K562 (cell line): ENCODE measurements around the gene USP5. TPM values are rescaled to one million over a fixed set of nuclear protein-coding genes. Genes with fewer than 3 reads are reported as not detected.

Experiments
- CCNT2 ChIP-seq: IDR thresholded peaks from 2 replicates; pipeline ENCODE4 v1.6.1; 2011; ENCODE audit warnings: borderline replicate concordance, low read depth, mild to moderate bottlenecking, moderate library complexity, mixed read lengths, low read length; ENCODE audit not compliant: insufficient read length; ENCODE audit errors: extremely low read depth
- EP400 ChIP-seq: fragments of 450-650 bp; IDR thresholded peaks from 2 replicates; pipeline ENCODE4 v1.6.1; 2017; ENCODE audit warnings: antibody characterized with exemption, mild to moderate bottlenecking, moderate library complexity
- ETV1 ChIP-seq: fragments of 450-650 bp; conservative IDR thresholded peaks from 2 replicates; pipeline ENCODE4 v1.6.1; 2016; ENCODE audit warnings: missing genetic modification characterization, control low read depth, low read depth, missing compliant biosample characterization
- KLF13 ChIP-seq: fragments of 450-650 bp; IDR thresholded peaks from 2 replicates; pipeline ENCODE4 v1.6.1; 2016; ENCODE audit warnings: missing genetic modification characterization, low read depth, mild to moderate bottlenecking, missing compliant biosample characterization, moderate library complexity, borderline replicate concordance
- POLR2B ChIP-seq: fragments of 450-650 bp; IDR thresholded peaks from 2 replicates; pipeline ENCODE4 v1.6.1; 2018; ENCODE audit warnings: low read depth; ENCODE audit not compliant: partially characterized antibody
- REST ChIP-seq, 2 experiments: fragments of 450-650 bp; formaldehyde crosslinking in 1 of 2; IDR thresholded peaks; 2 replicates each; pipeline versions ENCODE4 v1.4.0 to v1.6.1; 2014 to 2020; ENCODE audit warnings: mild to moderate bottlenecking in 2 of 2, borderline replicate concordance in 1 of 2, low read depth in 1 of 2
- SLC30A9 ChIP-seq: fragments of 250-450 bp; sonication (Bioruptor Pico); IDR thresholded peaks from 2 replicates; pipeline ENCODE4 v1.8.0; 2022; ENCODE audit warnings: mild to moderate bottlenecking, moderate library complexity
- SMAD1 ChIP-seq: fragments of 150-350 bp; IDR thresholded peaks from 2 replicates; pipeline ENCODE4 v1.6.1; 2014; ENCODE audit warnings: low read length, low read depth; ENCODE audit not compliant: partially characterized antibody
- TEAD1 ChIP-seq, 2 experiments: fragments of 450-650 bp in 1 of 2; sonication (generic) in 1 of 2; formaldehyde crosslinking; IDR thresholded peaks; 2 replicates each; pipeline versions ENCODE4 v1.4.0 to v1.8.0; 2020 to 2022; ENCODE audit warnings: mild to moderate bottlenecking in 2 of 2, missing genetic modification reagents in 1 of 2
- TRIM24 ChIP-seq, 2 experiments: fragments of 450-650 bp; IDR thresholded peaks; 2 replicates each; pipeline ENCODE4 v1.6.1; 2016
- U2AF1 ChIP-seq: fragments of 200-400 bp; formaldehyde crosslinking; optimal IDR thresholded peaks from 2 replicates; pipeline ENCODE3; 2017; ENCODE audit warnings: mild to moderate bottlenecking, low read depth, low read length, moderate library complexity
- ZKSCAN1 ChIP-seq: fragments of 150-350 bp; IDR thresholded peaks from 2 replicates; pipeline ENCODE4 v1.6.1; 2016; ENCODE audit warnings: low read depth, low read length
- ZNF124 ChIP-seq: sonication (generic); formaldehyde crosslinking; IDR thresholded peaks from 2 replicates; pipeline ENCODE4 v1.8.1; 2022; ENCODE audit warnings: missing genetic modification reagents
- polyA plus RNA-seq, 8 experiments: library from polyadenylated mRNA; depleted of rRNA in 4 of 8; stranded (reverse) in 5 of 8; unstranded in 3 of 8; fragments of >200 nt; fragmentation: Nextera tagmentation in 2 of 8; fragmentation: Illumina TruSeq in 1 of 8; extraction: Ambion mirVana in 2 of 8; extraction: Trizol in 1 of 8; gene quantifications; 2 replicates each; pipeline versions ENCODE4 v1.2.1 to v1.2.3, GENCODE V29; 2011 to 2014; ENCODE audit warnings: inconsistent platforms in 1 of 8, missing spikeins in 1 of 8
- total RNA-seq, 7 experiments: library from RNA; depleted of rRNA in 6 of 7; stranded (reverse); fragments of >200 nt in 6 of 7; fragmentation: Illumina TruSeq in 2 of 7; extraction: Trizol in 2 of 7; gene quantifications; 2 replicates each; pipeline versions ENCODE4 v1.2.1 to v1.2.3, GENCODE V29; 2011 to 2021; ENCODE audit warnings: low replicate concordance in 1 of 7
- TF ChIP-seq, protein P1 (sequence below): fragments of 450-650 bp; IDR thresholded peaks from one replicate; pipeline ENCODE4 v1.6.1; 2018; ENCODE audit warnings: mild to moderate bottlenecking, moderate library complexity; ENCODE audit not compliant: partially characterized antibody
- TF ChIP-seq, protein P2 (sequence below): sonication (generic); formaldehyde crosslinking; IDR thresholded peaks from 2 replicates; pipeline ENCODE4 v1.8.1; 2022; ENCODE audit warnings: missing genetic modification reagents

Gene USP5
- total and polyA plus RNA-seq, 9 of the 15 experiments (the other 6 are each of a cell fraction or from before 2014, with no cell fraction given): 1.4 to 107 (median 48.6) TPM

DNA sequence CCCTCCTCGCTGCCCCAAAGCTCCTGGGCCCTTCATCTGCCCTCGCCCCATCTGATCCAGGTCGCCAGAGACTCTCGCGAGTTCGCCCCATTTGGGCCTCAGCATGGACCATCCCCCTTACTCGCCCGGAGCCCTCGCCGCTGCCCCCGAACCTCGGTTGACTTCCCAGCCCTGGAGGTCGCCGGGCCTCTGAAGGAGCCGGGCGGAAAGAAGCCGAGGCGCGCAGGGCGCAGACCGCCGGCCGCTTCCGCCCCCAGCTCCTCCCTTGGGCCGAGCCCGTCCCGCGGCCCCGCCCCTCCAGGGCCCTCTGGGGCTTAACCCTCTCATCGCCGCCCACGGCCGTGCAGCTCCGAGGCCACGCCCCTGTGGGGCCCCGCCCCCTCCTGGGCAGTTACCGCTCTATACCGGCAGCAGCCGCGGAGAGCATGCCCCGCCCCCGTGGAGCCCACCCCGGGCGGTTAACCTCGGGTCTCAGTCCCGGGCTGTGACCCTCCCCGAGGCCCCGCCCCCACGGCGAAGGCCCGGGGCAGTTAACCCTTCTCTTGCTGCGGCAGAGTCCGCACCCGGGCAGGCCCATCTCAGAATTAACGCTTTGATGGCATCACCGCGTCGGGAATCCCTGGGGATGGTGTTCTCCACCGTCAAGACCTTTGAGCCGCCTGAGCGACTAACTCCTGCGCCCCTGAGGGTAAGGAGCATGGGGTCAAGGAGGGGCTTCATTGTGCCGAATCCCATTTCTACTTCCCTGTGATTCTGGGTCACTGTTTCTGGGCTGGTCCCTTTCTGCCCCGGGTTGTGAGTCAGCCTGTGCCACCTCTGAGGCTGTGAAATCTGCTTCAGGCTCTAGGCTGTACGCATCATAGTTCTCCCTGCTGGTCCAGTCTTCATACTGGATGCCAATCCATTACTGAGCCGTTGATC is 21.4 kb downstream of the USP5 start, which contains the start of gene SPSB2 (continued):
- TF ChIP-seq TRIM24 (IDR thresholded peaks at IDR 0.05) (0 out of 4 replicates have a peak, but pooled peaks of 1 of the 2 experiments have one; percentile 10), SLC30A9 (CRISPR knock-in tag) (no peak), ZKSCAN1 (no peak), POLR2B (peak; percentile 46), ZNF124 (CRISPR knock-in tag) (no peak), REST (IDR thresholded peaks at IDR 0.05; ENCODE audit: borderline replicate concordance) (peak; percentile 80), REST (CRISPR knock-in tag; IDR thresholded peaks at IDR 0.05; ENCODE audit: low read depth) (no peak), CCNT2 (peak; percentile 88), U2AF1 (no peak), SMAD1 (no peak), TEAD1 (CRISPR knock-in tag; IDR thresholded peaks at IDR 0.05) (no peak), EP400 (0 out of 2 replicates have a peak, but pooled peaks have one; percentile 31), ETV1 (no peak), KLF13 (tag) (peak; percentile 57; the same call in 1 of the 2 replicates)
- TF ChIP-seq, protein P1, sequence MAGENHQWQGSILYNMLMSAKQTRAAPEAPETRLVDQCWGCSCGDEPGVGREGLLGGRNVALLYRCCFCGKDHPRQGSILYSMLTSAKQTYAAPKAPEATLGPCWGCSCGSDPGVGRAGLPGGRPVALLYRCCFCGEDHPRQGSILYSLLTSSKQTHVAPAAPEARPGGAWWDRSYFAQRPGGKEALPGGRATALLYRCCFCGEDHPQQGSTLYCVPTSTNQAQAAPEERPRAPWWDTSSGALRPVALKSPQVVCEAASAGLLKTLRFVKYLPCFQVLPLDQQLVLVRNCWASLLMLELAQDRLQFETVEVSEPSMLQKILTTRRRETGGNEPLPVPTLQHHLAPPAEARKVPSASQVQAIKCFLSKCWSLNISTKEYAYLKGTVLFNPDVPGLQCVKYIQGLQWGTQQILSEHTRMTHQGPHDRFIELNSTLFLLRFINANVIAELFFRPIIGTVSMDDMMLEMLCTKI: no peak
- TF ChIP-seq, protein P2, sequence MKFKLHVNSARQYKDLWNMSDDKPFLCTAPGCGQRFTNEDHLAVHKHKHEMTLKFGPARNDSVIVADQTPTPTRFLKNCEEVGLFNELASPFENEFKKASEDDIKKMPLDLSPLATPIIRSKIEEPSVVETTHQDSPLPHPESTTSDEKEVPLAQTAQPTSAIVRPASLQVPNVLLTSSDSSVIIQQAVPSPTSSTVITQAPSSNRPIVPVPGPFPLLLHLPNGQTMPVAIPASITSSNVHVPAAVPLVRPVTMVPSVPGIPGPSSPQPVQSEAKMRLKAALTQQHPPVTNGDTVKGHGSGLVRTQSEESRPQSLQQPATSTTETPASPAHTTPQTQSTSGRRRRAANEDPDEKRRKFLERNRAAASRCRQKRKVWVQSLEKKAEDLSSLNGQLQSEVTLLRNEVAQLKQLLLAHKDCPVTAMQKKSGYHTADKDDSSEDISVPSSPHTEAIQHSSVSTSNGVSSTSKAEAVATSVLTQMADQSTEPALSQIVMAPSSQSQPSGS (CRISPR knock-in tag): no peak
